GM21737 (cell line): ENCODE measurements around the gene OR13C4.
"Not testable (repeated sequence)": the region's sequence is repeated elsewhere in the genome, so short reads cannot be mapped to it uniquely, and the experiment has no call there.

ENCODE experiments used
- ATAC-seq: cut with Tn5 transposase; IDR thresholded peaks from one replicate; pipeline ENCODE4 v1.9.1; 2021; ENCODE audit warnings: mild to moderate bottlenecking, moderate library complexity; ENCODE audit not compliant: unreplicated experiment

OR13C4 gene

DNA sequence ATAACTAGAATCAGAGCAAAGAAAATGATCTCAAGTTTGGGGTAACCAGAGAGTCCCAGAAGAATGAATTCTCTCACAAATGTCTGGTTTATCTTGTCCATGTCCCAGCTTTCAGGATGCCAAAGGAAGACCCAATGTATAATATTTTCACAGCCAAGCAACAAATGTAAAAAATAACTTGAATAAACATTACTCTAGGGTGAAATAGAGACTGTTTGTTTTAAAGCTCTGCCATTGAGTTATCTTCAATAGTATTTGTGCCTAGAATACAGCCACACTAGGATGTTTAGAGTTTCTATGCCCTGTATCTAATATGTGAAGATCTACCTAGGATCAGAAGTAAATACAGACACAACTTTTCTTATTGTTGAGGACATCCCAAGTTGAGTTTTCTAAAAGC, at the start of gene OR13C4:
TSS of gene OR13C4 (minus strand) at position 101 of the 400 bp plus-strand sequence. CDS start at position 101, 0 bp downstream.
- ATAC-seq, result no peak

GRCh38 chr9:104575456-104575855, 48.4 kb upstream of the OR13C4 start:
- ATAC-seq, result no peak

DNA sequence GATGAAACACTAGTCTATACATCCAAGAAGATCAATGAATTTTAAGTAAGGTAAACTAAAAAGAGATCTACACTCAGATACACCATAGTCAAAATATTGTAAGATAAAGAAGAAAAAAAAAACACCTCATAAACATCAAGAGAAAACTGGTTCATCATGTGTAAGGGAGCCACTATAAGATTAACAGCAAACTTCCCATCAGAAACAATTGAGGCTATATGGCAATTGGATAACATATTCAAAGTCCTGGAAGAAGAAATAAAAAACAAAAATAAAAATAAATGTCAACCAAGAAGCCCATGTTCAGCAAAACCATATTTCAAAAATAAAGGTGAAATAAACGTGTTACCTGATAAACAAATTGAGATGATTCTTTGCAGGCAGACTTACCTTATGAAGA, 45.6 kb upstream of the OR13C4 start:
- no peak for ATAC-seq

GRCh38 chr9:104568868-104569267, 41.9 kb upstream of the OR13C4 start, which contains the start of gene OR13C8:
OR13C8 (plus strand) TSS chr9:104569168; CDS start chr9:104569168, 0 bp downstream.
- ATAC-seq, result no peak

- no peak for ATAC-seq
These were observed 37.3 kb upstream of the OR13C4 start for GRCh38 chr9:104564358-104564757.

- ATAC-seq, result no peak
These were observed 30.0 kb upstream of the OR13C4 start for GRCh38 chr9:104556830-104557634.

GRCh38 chr9:104555521-104555920, 28.5 kb upstream of the OR13C4 start:
- no peak for ATAC-seq

GRCh38 chr9:104553261-104553660, 26.3 kb upstream of the OR13C4 start:
- ATAC-seq, result no peak

GRCh38 chr9:104544644-104545043, 17.6 kb upstream of the OR13C4 start:
- no peak for ATAC-seq

DNA sequence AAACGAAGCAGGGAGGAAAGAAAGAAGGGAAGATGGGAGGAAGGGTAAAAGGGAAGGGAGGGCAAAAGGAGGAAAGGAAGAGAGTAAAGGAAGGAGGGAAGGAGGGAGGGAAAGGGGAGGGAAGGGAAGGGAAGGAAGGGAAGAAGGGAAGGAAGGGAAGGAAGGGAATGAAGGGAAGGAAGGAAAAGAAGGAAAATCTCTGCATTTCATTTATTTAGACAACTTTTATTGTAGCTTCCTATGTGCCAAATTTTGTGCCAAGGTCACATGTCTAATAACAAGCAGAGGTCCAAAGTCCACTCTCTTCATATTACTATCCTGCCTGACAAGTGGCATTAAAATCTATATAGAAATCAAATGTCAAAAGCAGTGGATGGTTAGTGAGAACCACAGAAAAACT, 12.3 kb upstream of the OR13C4 start:
- no peak for ATAC-seq

DNA sequence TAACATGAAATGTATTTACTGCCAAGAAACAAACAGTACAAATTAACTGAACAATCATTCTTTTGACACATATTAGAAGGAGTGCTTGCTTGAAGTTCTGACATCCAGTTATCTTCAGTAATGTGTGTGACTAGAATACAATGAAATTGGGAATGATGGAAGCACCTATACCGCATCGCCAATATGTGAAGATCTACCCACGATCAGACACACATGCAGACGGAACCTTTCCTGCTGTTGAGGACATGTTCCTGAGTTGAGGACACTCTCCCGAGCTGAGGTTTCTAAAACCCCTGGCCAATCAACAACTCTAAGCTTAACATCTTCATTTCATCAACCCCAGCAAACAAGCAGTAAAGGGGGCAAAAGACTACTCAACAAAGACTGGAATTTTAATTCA, 9.7 kb upstream of the OR13C4 start, which contains the start of gene OR13C3:
TSS of gene OR13C3 (minus strand) at position 101 of the 400 bp plus-strand sequence. CDS start 133 bp downstream, outside the sequence.
- no peak for ATAC-seq

DNA sequence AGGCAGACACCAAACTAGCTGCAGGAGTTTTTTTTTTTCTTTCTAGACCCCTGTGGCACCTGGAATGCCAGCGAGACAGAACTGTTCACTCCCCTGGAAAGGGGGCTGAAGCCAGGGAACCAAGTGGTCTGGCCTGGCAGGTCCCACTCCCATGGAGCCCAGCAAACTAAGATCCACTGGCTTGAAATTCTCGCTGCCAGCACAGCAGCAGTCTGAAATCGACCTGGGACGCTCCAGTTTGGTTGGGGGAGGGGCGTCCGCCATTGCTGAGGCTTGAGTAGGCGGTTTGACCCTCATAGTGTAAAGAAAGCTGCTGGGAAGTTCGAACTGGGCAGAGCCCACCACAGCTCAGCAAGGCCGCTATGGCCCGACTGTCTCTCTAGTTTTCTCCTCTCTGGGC, 6.8 kb downstream of the OR13C4 start:
- ATAC-seq, result not testable (repeated sequence)

GRCh38 chr9:104514901-104515300, 12.1 kb downstream of the OR13C4 start:
- no peak for ATAC-seq

- ATAC-seq, result no peak
These were observed 20.4 kb downstream of the OR13C4 start for GRCh38 chr9:104506565-104506964.

- ATAC-seq, result no peak
These were observed 23.0 kb downstream of the OR13C4 start, which contains the start of gene OR13F1 for GRCh38 chr9:104503963-104504362. OR13F1 (plus strand) TSS chr9:104504263; CDS start chr9:104504263, 0 bp downstream.

- ATAC-seq, result no peak
These were observed 23.6 kb downstream of the OR13C4 start for GRCh38 chr9:104503440-104503839.

DNA sequence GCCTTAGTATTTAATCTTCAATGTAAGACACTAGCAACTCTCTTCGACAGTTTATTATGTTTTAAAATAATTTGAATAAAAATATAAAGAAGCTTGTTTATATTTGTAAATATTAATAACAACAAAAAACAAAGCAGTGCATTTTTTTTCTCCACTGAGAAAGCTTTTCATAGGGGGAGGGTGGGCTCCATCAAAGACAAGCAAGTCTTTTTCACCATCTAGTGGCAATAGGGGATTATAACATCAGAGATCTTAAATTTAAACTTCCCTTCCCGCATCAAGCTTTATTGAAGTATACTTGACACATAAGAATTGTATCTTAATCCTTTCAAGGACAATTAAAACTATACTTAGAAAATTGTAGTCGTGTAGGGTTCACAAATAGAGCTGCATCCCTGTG, 32.2 kb downstream of the OR13C4 start:
- ATAC-seq, result no peak

DNA sequence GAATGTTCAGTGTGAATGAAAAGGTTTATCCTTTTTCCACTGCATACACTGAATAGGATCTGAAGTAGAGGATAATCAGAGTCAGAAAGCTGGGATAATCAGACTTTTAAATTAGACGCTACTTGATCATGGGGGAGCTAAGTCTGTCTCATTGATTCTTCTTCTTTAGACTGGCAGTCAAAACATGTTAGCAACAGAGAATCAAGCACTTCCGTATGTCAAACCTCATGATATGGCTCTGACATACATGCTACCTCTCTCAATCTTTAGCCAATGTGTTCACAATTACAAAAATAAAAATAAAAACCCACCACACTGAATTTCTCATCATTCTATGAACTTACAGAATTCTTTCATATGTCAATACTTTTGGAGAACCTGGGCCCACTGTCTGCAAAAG, 42.0 kb downstream of the OR13C4 start:
- no peak for ATAC-seq

DNA sequence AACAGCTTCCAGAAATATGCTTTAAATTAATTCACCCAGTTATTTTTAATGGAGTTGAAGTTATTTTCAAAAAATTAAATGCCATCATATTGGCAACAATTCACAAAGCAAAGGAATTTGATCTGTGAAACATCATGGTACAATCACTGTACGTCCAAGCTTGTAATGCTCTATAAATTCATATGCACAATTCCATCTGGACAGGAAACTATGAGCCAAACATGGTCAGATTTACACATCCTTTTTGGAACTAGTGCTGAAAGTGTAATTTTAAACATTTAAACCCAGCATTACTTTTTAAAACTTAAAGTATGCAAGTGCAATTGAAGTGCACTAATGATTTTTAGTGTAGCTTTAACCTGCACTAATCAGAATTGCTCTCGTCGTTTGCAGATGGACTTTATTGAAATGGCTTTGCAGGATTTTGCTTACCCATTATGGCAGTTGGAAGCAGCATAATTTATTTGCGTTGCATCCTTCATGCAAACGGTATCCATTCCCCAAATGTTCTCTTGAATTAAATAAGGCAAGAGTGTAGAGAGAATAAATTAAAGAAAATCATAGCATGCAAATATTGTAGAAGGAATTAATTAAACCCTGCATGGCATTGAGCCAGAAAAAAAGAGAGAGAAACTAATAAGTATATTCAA, 44.0 kb downstream of the OR13C4 start:
- no peak for ATAC-seq
